Activated CD4-positive, alpha-beta T cell treated with anti-CD3 and anti-CD28 coated beads for 24 hours (primary cell): ENCODE measurements around the gene INF2.

Experiments
- DNase-seq, 2 donors: peaks; one replicate each; pipeline ENCODE4 v3.0.0-alpha.2; 2020; ENCODE audit warnings: low read depth in 2 of 2

The INF2 gene

DNA sequence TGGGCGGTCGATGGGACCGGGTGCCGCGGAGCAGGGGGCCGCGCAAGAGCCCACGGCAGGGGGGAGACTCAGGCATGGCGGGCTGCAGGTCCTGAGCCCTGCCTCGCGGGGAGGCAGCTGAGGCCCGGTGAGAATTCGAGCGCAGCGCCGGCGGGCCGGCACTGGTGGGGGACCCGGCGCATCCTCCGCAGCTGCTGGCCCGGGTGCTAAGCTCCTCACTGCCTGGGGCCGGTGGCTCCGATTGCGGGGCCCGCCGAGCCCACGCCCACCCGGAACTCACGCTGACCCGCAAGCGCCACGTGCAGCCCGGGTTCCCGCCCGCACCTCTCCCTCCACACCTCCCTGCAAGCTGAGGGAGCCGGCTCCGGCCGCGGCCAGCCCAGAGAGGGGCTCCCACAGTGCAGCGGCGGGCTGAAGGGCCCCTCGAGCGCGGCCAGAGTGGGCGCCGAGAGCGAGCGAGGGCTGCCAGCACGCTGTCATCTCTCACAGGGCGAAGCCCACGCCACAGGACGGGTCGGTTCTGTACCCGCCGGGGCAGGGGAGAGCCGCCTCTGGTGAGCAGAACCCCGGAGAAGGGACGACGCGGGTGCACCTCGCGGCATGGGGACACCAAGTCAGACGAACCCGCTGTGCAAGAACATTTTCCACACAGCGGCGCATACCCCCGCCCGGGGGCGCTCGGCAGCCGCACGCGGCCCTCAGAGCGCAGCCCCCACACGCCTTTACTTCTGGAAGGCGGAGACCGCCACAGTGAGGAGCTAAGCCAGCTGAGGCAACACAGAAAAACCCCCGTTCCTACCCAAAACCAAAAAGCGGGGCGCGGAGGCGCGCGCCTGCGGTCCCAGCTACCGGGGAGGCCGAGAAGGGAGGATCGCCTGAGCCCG, 62.4 kb downstream of the INF2 start:
- no peak for DNase-seq

DNA sequence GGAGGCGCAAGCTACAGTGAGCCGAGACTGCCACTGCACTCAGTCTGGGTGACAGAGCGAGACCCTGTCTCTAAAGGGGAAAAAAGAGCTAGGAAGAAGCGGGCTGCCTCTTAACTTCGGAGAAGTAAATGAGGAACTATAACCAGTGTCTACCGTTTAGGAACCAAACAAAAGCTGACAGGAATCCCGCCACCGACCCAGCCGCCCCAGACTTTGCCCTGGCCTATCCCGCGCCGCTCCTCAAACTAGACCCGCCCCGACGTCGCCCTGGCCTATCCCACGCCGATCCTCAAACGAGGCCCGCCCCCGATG, 63.0 kb downstream of the INF2 start:
- DNase-seq: no peak

DNA sequence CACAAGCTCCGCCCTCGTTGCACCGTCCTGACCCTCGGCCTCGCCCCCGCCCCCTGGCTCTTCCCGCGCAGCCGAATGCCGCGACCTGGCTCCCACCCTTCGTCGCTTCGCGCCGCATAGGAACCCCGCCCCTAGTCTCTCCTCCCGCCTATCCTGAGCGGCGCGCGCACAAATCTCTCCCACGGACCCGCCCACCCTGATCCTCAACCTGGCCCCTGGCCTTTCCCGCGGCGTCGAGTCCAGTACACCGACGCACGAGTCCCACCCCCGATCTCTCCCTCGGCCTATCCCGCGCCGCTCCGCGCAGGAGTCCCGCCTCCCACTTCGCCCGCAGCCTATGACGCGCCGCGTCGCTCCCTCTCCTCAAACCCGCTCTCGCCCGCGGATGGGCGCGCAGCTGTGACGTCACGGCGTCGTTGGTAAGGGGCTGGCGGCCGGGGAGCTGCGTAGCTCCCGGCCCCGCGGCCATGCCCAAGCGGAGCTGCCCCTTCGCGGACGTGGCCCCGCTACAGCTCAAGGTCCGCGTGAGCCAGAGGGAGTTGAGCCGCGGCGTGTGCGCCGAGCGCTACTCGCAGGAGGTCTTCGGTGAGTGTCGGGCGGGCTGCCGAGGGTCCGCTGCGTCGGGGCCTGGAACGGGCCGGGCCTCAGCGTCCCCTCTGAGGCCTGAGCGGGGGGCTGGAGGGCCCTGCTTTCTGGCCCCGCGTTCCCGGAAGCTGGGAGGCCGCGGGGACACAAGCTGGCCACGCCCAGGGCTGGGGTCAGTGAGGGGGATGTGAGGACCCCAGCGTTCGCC, 63.5 kb downstream of the INF2 start, which contains the start of gene SIVA1:
SIVA1 (plus strand) TSS at position 413 of the 793 bp plus-strand sequence; CDS start at position 468, 55 bp downstream.
- DNase-seq: peak; percentile 99 to 100

DNA sequence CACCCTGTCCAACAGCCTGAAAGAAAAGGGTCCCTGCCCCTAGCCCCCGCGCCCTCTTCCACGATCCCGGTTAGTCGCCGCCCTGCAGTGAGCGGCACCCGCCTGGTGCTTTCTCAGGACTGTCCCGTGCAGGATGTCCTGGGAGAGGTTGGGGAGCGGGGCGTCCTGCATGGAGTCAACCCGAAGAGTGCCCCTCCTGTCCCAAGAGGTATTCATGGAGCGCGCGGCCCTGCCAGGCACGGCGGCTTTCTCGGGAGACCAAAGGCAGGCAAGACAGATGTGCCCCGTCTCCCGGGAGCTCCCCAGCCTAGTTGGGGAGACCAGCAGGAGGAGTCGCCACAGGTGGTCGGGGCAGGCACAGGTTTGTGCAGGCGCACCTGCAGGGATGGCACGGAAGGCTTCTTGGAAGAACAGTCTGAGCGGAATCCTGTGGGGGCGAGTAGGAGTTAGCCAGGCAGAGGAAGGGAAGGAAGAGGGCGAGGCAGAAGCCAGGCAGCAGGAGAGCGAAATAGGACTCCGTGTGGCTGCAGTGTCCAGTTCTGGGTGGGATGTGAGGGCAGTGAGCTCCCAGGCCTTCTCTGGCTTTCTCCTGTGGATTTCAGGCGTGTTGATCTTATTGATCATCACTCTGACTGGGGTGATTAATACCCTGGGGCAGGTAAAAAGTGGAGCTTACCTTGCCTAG, 64.3 kb downstream of the INF2 start:
- no peak for DNase-seq

DNA sequence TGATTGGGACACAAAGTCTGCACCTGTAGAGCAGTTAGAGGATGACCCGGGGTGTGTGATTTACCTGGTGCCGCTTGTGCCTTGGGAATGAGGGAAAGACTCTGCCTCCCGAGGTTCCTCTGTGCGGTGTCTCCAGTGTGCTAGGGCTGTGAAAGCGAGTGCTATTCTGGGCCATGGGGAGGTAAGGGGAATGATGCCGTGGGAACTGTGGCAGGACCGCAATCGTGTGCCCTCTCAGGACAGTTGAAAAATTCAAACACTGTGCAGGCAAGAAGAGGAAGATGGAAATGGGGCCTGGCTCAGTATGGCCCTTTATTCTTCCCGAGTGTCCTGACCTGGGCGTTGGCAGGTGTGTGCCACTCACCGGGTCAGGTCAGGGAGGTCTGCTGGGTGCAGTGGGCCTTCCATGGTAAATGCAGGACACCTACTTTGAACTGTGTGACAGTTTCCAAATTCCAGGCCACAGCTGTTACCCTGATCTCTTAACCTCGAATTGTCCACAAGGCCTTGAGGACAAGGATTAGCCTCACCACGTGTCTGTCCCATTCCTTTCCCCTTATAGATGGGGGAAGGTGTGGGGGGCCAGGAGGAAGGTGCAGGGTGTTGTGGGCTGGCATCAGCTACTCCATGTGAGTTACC, 64.9 kb downstream of the INF2 start:
- DNase-seq: no peak

DNA sequence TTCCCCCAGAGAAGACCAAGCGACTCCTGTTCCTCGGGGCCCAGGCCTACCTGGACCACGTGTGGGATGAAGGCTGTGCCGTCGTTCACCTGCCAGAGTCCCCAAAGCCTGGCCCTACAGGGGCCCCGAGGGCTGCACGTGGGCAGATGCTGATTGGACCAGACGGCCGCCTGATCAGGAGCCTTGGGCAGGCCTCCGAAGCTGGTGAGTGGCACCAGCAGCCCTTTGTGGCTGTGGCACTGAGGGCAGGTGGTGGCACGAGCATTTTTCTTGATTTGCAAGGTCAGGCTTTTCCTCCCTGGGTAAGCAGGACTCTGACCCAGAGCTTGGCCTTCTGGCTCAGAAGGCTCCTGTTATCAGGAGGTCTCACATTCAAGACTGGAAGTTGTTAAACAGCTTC, 66.2 kb downstream of the INF2 start:
- no peak for DNase-seq

DNA sequence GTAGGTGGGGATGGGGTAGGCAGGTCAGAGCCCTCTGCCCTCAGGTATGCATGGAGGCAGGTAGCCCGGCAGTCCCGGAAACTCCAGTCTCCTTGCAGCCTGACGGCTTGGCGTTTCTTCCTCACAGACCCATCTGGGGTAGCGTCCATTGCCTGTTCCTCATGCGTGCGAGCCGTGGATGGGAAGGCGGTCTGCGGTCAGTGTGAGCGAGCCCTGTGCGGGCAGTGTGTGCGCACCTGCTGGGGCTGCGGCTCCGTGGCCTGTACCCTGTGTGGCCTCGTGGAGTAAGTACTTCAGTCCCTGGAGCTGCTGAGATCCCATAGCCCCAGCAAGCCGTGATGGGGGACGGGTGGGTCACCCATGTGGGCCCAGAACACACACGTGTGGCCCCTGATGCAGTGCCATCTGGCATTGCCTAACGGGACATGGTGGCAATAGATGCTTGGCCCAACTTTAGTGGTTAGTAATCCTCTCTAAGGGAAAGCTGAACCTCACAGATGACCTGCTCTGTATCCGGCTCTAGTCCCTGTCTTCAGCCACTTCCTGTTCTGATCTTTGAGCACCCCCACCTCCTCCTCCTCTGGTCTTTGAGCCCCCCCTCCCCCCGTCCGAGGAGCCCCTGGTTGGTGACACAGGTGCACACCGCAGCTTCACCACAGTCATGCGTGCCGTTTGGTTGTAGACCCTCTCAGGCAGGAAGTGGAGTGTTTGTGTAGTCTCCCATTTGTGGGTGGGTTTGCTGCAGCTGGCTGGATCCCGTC, 67.2 kb downstream of the INF2 start:
- DNase-seq: no peak

DNA sequence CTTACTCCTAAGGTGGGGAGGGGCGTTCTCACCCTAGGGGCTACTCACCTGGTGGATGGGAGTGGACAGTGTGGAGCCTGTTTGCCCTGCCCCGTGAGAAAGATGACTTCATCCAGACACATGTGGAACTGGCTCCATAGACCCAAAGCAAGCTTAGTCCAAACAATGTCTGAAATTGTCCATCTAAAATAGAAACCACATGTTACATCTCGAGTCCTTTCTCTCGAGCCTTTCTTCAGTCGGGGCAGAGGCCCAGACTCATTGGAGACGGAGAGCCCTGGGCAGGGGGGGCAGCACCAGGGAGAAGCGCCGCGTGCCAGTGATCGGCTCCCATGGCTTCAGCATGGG, 67.8 kb downstream of the INF2 start:
- DNase-seq: no peak

DNA sequence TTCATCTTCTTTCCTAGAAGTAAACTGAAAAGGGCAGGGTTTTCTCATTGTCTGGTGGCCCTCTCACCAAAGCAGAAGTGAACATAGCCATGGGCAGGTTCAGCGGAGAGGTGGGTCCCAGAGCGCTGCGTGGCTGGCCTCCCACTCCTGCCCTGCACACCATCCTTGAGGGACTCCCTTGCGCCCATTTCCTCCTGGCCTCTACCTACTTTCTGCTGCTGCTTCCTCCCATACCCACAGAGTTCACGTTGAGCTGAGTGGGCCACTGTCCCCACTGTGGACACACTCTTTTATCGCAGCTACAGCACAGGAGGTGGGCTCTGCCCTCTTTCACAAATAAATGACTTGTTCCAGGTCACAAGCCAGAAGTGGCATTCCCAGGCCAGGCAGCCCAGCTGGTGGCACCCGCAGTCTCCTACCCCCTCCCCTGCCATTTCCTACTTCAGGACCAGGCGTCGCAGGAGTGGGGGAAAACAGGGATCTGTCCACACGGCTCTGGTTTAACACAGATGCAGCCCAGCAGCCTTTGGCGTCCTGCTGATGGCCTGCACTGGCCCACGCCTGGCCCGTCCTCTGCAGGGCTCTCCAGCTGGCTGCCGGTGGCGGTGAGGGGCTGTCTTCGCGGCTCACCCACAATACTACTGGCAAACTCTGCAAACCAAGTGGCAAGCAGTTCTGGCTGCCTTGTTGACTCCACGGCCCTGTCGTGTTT, 68.4 kb downstream of the INF2 start:
- no peak for DNase-seq

DNA sequence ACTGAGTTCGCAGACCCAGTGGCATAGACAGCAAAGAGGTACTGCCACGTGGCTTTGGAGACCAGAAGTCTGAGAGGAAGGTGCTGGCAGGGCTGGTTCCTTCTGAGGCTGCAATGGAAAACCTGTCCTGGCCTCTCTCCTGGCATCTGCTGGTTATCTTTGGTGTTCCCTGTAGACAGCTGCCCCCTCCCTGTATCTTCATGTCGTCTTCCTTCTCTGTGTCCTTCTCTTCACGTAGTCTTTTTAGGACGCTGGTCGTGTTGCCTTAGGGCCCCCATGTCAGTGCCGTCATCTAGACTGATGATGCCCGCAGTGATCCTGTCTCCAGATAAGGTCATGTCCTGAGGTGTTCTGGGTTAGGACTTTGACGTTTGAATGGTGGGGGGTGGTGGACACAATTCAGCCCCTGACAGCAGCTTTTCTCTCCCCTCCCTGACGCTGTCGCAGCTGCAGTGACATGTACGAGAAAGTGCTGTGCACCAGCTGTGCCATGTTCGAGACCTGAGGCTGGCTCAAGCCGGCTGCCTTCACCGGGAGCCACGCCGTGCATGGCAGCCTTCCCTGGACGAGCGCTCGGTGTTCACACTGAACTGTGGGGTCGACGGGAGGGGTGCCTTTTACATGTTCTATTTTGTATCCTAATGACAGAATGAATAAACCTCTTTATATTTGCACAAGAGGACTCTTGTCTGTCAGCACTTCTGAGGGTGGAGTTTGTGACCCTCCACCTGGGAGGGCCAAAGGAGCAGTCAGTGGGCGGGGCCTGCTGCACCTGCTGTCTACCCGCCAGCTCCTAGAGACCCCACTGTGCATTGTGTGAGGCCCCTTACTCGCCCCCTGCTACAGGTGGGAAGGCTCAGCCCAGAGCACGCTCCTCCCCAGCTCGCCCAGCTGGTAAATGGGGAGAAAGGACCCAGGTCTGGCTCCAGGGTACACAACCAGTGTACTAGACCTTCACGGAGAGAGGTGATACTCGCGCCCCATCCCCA, 69.9 kb downstream of the INF2 start:
- DNase-seq: no peak

DNA sequence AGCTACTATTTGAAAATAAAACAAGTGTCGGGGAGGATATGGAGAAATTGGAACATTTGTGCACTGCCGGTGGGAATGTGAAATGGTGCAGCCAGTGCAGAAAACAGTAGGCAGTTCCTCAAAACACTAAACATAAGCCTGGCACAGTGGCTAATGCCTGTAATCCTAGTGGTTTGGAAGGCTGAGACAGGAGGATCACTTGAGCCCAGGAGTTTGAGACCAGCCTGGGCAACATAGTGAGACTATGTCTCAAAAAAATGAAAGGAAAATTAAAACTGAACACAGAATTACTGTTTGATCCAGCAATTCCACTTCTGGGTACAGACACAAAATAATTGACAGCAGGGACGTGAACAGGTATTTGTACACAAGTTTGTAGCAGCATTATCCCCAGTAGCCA, 76.1 kb downstream of the INF2 start:
- no peak for DNase-seq

DNA sequence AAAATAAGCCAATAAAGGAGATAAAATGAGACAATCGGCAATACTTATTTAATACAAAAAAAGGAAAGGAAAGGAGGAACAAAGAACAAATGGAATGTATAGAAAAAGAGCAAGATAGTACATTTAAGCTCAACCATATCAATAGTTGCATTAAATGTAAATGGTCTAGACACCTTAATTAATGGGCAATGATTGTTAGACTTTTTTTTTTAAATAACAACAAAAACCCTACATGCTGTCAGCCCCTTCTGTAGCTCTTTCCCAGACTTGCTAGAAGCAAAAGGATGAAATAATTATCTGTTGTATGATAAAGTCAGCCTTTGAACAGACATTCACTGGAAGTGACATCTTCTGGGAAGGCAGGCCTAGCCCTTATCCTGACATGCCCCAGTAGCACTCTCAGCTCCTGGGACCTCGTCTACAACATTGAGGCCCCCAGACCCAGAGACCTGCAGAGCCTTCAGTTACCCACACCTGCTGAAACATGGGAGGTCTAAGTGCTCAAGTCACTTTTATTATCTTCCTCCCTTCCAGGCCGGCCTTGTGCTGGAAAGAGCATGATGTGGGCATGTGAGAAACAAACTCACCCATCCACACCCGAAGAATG, 76.9 kb downstream of the INF2 start:
- no peak for DNase-seq

DNA sequence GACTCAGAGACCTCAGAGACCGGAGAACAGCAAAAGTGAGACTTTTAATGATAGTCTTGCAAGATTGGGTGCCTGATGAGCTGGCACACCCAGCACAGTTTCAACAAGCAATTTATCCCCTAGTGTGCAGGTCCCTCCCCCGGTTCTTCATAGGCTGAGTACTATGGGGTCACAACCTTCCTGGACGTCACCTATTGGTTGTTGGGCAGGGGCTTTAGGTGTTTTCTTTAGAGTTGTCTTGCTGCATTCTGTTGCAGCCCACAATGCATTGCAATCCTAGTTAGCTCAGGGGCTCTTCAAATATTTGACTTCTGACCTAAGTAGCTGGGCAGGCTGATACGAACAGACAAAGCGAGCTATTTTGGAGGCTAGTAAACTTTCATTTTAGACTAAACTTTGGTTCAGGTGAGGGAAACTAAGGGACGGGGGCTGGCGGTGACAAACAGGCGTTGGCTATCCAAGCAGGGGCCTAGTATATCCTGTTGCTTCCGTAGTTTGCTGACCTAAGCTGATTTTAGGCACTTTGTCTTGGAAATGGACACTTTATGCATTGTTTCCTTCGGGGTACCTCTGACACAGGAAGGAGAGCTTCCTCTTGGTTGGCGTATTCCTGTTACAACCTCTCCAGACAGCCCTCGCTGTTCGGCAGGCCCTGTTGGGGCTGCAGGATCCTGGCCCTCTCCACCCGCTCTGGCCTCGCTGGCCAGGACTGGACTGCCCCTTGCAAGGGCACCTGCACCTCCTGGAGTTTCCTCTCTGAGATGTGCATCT, 77.6 kb downstream of the INF2 start:
- DNase-seq: no peak

DNA sequence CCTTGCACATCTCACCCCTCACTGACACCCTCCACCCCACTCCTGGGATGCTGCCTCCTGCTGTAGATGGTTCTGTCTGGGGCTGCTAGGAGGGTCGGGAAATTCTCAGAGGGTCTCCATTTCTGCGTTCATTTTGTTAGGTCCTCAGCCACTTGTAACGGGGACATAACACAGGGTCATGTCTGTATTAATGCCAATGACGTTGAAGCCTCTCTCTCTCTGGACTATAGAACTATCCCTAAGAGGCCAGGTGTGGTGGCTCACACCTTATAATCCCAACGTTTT, 78.2 kb downstream of the INF2 start:
- DNase-seq: no peak

DNA sequence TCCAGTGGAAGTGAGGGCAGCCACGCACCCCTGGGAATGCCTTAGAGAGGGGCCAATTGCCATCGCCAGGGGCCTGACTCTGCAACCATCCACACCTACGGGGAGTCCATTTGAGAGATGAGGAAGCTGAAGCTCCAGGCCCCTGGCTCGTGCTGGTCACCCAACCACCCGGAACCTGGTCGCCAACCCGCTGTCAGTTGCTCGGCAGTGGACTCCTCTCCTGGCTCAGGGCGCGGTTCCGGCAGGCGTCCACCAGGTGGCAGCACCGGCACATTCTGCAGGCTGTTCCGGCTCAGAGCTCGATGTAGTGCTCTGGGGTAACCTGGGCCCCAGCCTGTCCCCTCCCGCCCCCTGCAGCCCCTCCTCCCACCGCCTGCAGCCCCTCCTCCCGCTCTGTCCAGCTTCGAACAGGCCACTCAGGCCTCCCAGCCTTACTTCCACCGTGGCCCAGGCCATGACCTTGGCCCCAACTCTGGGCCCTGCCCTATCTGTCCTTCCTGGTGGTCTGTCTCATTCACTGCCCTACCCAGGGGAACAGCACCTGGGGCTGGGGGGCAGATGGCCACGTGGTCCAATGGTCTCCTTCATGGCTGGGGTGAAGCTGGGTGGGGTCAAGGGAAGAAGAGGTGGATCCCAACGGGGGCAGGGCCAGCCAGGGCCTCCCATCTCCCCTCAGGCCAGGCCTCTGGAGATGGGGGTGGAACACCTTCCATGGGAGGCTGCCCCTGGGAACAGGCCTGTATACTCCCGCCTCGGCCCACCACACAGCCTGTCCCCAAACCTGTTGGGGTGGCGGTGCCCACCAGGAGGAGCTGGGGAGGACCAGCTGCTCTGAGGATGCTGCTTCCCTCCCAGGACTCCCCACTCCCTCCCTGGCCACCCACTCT, 79.3 kb downstream of the INF2 start:
- peak; percentile 92 to 95 for DNase-seq

DNA sequence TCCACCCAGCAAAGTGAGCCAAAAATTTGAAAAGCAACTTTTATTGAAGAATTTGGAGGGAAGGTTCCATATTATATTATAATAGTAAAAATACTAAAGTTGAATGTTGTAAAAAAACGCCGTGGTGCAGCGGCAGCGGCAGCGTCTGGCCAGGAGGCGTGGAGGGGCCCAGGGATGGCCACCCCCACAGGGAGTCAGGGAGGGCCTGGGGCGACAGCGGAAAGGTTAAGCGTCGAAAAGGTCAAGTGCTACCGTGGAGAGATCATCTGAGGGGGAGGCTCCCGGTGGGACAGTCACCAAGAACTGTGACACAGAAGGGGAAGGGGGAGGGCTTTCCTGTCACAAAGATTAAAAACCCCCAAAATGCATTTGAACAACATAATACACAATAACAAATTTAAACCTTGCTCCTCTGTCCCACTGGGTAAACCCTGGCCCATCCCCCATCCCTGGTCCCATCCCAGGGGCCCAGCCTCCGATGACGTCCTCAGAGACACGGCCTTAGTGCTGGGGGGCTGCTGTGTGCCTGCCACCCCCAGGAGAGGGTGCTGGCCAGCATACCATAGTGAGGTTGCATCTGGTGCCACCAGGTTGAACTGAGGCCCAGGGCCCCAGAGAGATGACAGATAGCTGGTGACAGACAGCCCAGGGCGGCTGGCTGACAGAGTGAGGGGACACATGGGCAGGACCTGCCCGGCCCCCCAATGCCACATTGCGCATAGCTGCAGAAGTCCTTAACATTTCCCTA, 80.1 kb downstream of the INF2 start:
- no peak for DNase-seq

DNA sequence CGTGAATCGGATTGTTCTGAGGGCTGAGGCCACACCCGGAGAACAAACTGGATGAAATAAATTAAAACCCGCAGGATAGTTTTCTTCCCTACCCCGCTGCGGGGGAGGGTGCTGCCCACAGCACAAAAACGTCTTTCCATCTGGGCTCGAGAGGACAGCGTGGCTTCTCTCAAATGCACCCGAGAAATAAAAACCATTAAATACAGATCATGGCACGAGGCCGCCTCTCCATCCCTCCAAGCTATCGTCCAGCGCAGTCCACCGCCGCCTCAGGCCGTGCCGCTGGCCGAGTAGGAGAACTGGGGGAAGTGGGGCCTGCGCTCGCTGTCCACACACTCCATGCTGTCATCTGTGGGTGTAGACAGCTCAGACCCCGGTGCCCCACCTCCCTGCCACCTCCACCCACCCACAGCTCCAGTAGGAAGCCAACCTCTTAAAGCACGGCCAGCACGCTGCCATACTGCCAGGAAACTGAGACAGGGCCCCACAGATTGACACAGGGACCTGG, 80.7 kb downstream of the INF2 start:
- DNase-seq: no peak
